NB4 (cell line): ENCODE results near the gene RFC4.
"Not testable (repeated sequence)": the region's sequence is repeated elsewhere in the genome, so short reads cannot be mapped to it uniquely, and the experiment has no call there.

ENCODE experiments used
- DNase-seq: peaks from one replicate; pipeline ENCODE4 v3.0.0; 2010; ENCODE audit warnings: low read depth
- H3K4me3 ChIP-seq: one replicate; pipeline ENCODE4 v1.5.1; 2011; ENCODE audit warnings: mild to moderate bottlenecking, low read depth, low read length, moderate library complexity
- MAX ChIP-seq: IDR thresholded peaks from 2 replicates; pipeline ENCODE4 v1.6.1; 2011; ENCODE audit warnings: low read depth, low read length
- MYC ChIP-seq: IDR thresholded peaks from 2 replicates; pipeline ENCODE4 v1.6.1; 2011; ENCODE audit warnings: low read depth, low read length
- POLR2A ChIP-seq: IDR thresholded peaks from 2 replicates; pipeline ENCODE4 v1.6.1; 2011; ENCODE audit warnings: mild to moderate bottlenecking; ENCODE audit not compliant: insufficient read length; ENCODE audit errors: extremely low read depth
- TF ChIP-seq, protein P1 (sequence below): IDR thresholded peaks from one replicate; pipeline ENCODE4 v1.5.1; 2012; ENCODE audit warnings: low read depth, low read length

Gene RFC4

GRCh38 chr3:186806089-186807055 lies at the start of gene RFC4:
Gene RFC4, minus strand, starts transcription at chr3:186806482. Its CDS starts 1,769 bp downstream, at chr3:186804713.
- DNase-seq: peak; percentile 90
- TF ChIP-seq MYC: peak; percentile 87
- TF ChIP-seq POLR2A: peak; percentile 91
- peak; percentile 94 for TF ChIP-seq MAX
- TF ChIP-seq, protein P1, sequence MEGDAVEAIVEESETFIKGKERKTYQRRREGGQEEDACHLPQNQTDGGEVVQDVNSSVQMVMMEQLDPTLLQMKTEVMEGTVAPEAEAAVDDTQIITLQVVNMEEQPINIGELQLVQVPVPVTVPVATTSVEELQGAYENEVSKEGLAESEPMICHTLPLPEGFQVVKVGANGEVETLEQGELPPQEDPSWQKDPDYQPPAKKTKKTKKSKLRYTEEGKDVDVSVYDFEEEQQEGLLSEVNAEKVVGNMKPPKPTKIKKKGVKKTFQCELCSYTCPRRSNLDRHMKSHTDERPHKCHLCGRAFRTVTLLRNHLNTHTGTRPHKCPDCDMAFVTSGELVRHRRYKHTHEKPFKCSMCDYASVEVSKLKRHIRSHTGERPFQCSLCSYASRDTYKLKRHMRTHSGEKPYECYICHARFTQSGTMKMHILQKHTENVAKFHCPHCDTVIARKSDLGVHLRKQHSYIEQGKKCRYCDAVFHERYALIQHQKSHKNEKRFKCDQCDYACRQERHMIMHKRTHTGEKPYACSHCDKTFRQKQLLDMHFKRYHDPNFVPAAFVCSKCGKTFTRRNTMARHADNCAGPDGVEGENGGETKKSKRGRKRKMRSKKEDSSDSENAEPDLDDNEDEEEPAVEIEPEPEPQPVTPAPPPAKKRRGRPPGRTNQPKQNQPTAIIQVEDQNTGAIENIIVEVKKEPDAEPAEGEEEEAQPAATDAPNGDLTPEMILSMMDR: no peak

DNA sequence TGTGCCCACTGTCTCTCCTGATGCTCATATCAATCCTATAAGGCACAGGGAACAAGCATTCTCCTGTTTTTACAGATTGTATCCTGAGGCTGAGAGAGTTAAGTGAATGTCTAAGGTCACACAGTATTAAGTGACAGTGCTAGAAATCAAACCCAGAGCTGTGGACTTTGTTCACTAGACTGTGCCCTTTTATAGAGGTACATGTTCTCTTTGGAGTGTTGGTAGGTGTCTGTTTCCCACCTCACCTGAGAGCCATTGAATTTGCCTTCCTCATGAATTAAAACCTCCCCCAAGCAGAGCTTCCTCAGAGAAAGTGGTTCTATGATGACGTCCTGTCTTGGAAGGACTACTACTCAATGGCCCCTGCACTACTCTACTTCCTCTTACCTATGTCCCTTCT lies 48.7 kb upstream of the RFC4 start:
- no peak for DNase-seq
- TF ChIP-seq, protein P1: no peak
- no peak for TF ChIP-seq MAX
- no peak for TF ChIP-seq POLR2A
- TF ChIP-seq MYC: no peak
- no peak overlapping the region for H3K4me3 ChIP-seq

More at GRCh38 chr3:186806089-186807055, at the start of gene RFC4:
- H3K4me3 ChIP-seq: peak within 1 kb of the TSS; percentile 85

DNA sequence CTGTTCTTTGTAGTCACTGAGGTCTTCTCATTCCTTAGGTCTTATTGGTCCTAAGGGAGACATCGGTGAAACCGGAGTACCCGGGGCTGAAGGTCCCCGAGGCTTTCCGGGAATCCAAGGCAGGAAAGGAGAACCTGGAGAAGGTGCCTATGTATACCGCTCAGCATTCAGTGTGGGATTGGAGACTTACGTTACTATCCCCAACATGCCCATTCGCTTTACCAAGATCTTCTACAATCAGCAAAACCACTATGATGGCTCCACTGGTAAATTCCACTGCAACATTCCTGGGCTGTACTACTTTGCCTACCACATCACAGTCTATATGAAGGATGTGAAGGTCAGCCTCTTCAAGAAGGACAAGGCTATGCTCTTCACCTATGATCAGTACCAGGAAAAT lies 47.9 kb upstream of the RFC4 start:
- no peak for TF ChIP-seq MYC
- no peak for TF ChIP-seq MAX
- no peak for TF ChIP-seq POLR2A
- TF ChIP-seq, protein P1: no peak
- DNase-seq: no peak
- no peak overlapping the region for H3K4me3 ChIP-seq

- no peak for TF ChIP-seq MYC
- TF ChIP-seq POLR2A: no peak
- TF ChIP-seq, protein P1: no peak
- H3K4me3 ChIP-seq: no peak overlapping the region
- no peak for DNase-seq
These were observed 46.7 kb upstream of the RFC4 start for GRCh38 chr3:186852994-186853393.

DNA sequence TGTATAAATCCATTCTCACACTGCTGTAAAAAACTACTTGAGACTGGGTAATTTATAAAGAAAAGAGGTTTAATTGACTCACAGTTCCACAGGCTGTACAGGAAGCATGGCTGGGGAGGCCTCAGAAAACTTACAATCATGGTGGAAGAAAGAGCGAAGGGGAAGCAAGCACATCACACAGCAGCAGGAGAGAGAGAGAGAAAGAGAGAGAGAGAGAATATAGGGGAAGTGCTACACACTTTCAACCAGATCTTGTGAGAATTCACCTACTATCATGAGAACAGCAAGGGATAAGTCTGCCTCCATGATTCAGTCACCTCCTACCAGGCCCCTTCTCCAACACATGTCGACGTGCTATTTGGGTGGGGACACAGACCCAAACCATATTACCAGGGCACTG lies 45.6 kb upstream of the RFC4 start:
- not testable (repeated sequence) for DNase-seq, H3K4me3 ChIP-seq

DNA sequence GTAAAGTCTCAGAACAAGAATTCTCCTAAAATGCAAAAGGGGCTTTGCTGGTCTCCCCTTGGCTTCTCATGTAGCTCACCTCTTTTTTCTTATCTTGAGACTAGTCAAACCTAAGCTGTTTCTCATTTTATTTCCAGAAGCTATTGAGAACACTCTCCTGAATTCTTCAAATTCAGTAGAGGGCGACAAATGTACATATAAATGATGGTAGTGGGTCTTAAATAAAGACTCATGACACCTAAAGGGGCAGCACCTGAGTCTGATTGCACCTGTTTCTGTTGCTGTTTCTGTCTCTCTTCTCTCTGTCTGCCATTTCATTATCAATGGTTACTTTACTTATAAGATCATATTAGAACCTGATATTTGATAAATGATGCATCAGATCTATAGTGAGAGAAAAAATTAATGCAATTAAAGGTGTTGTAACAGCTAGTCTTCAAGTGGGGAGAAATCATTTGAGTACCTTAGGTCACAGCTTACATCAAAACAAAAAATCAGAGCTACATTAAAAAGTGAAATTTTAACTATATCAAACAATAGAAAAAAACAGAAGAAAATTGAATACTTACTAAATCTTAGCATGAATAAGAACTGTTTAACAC lies 43.2 kb upstream of the RFC4 start:
- peak; percentile 58 for DNase-seq
- TF ChIP-seq, protein P1: peak; percentile 18
- no peak for TF ChIP-seq POLR2A
- H3K4me3 ChIP-seq: no peak overlapping the region
